ENCODE results near the gene VARS1. TPM values are rescaled to one million over a fixed set of nuclear protein-coding genes. Genes with fewer than 3 reads are reported as not detected.

Gene VARS1
- total RNA-seq, 2 experiments from 2014 or later = 51.2 to 137 TPM

DNA sequence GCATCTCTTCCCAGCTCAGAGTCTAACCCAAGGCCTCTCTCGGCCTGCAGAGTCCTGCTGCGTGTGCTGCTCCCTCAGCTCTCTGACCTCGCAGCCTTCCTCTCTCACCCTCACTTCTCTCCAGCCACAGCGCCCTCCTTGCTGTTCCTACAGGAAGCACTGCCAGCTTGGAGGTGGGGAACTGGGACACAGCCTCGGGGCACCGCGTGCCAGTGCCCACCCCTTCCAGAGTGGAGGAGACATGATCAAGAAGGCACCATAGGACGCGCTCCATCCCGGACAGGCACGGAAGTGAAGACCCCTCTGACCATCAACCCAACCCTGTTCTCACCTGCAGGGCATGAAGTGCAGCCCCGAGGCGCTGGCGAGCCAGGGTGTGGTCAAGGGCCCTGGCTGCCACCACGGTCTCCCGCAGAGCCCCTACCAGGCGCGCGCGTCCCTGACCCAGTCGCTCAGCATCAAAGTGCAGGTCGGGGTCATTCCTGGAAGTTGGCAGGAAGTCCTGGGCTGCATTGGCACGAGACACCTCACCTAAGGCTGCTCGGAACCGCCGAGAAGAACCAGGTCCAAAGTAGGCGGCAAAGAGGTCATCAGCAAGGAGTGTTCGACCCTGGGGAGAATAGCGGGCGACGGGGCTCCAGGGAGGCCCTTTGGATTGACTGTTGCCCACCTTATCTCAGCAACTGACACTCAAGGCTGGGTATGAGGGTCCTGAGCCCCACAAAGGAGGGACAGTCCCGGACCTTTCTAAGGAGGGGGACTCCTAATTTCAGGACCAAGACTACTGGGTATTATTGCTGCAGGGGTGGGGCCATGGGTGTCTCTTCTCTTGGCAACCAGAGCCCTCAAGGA is 19.7 kb downstream of the VARS1 start:
- ChIA-PET CTCF (ENCODE audit: unreplicated experiment) (no interaction called here), POLR2A (no interaction called here)
- H3K9me3 ChIP-seq (ENCODE audit: low read length) = no peaks in the 10 kb centered on the region
- H4K20me1 ChIP-seq (ENCODE audit: insufficient read depth, low read length) = no peaks in the 10 kb centered on the region; the same call in 1 of the 2 replicates
- H3K36me3 ChIP-seq (ENCODE audit: insufficient read depth, low read length) = peaks cover 33% of the 10 kb centered on the region
- no TSS peak for BruUV-seq (replicated peaks)
- H2AFZ ChIP-seq (ENCODE audit: low read length) = no peak overlapping the region
- no peaks in the 10 kb centered on the region for H3K9me2 ChIP-seq (ENCODE audit: insufficient read depth, low read length)
- intact Hi-C loops (cut with micrococcal nuclease; ENCODE audit: unreplicated experiment) = no loop called here
- H3K27ac ChIP-seq (ENCODE audit: low read depth, low read length, poor library complexity, severe bottlenecking) = no peak overlapping the region
- DNase-seq (ENCODE audit: low spot score) = no peak
- TF ChIP-seq, protein P1, sequence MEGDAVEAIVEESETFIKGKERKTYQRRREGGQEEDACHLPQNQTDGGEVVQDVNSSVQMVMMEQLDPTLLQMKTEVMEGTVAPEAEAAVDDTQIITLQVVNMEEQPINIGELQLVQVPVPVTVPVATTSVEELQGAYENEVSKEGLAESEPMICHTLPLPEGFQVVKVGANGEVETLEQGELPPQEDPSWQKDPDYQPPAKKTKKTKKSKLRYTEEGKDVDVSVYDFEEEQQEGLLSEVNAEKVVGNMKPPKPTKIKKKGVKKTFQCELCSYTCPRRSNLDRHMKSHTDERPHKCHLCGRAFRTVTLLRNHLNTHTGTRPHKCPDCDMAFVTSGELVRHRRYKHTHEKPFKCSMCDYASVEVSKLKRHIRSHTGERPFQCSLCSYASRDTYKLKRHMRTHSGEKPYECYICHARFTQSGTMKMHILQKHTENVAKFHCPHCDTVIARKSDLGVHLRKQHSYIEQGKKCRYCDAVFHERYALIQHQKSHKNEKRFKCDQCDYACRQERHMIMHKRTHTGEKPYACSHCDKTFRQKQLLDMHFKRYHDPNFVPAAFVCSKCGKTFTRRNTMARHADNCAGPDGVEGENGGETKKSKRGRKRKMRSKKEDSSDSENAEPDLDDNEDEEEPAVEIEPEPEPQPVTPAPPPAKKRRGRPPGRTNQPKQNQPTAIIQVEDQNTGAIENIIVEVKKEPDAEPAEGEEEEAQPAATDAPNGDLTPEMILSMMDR (conservative IDR thresholded peaks at IDR 0.05; ENCODE audit: low read length) = no peak
- TF ChIP-seq EZH2phosphoT487 (IDR thresholded peaks at IDR 0.05; ENCODE audit: borderline replicate concordance, low read depth, low read length) = no peak
- no peaks in the 10 kb centered on the region for H3K4me1 ChIP-seq (ENCODE audit: insufficient read depth, low read length, poor library complexity, severe bottlenecking)
- no peaks in the 10 kb centered on the region for H3K79me2 ChIP-seq (ENCODE audit: insufficient read depth, low read depth, low read length)
- H3K4me2 ChIP-seq (ENCODE audit: low read length) = no peak overlapping the region
- no peak overlapping the region for H3K4me3 ChIP-seq (ENCODE audit: low read depth, low read length, poor library complexity, severe bottlenecking)

DNA sequence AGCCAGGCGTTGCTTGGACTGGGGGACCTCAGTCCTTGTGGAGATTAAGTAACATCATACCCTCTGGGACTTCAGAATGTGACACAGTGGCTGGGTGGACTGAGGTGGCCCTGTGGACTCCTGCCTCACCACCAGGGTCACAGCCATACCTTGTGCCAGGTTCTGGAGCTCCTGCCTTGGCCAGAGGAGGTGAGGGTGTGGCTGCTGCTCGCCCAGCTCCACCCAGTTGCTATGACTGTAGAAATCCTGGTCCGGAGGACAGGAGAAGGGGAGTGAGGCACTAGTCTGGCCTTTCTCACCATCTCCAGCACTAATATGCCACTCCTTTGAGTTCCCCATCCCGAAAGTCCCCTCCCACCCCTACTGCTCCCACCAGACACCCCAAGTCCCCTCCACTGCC is 20.4 kb downstream of the VARS1 start:
- Histone ChIP-seq H2AFZ (ENCODE audit: low read length) (no peak overlapping the region), H3K4me1 (ENCODE audit: insufficient read depth, low read length, poor library complexity, severe bottlenecking) (no peaks in the 10 kb centered on the region), H4K20me1 (ENCODE audit: insufficient read depth, low read length) (no peaks in the 10 kb centered on the region; the same call in 1 of the 2 replicates), H3K9me3 (ENCODE audit: low read length) (no peaks in the 10 kb centered on the region), H3K9me2 (ENCODE audit: insufficient read depth, low read length) (no peaks in the 10 kb centered on the region), H3K27ac (ENCODE audit: low read depth, low read length, poor library complexity, severe bottlenecking) (no peak overlapping the region), H3K4me2 (ENCODE audit: low read length) (no peak overlapping the region), H3K36me3 (ENCODE audit: insufficient read depth, low read length) (peaks cover 26% of the 10 kb centered on the region), H3K4me3 (ENCODE audit: low read depth, low read length, poor library complexity, severe bottlenecking) (no peak overlapping the region), H3K79me2 (ENCODE audit: insufficient read depth, low read depth, low read length) (no peaks in the 10 kb centered on the region)
- intact Hi-C loops (cut with micrococcal nuclease; ENCODE audit: unreplicated experiment) = no loop called here
- POLR2A ChIA-PET = interaction anchor here (0.6 to 0.8 kb wide), 2 partner anchors 36 to 93 kb away, joined by 3 read pairs; no protein-coding TSS in a partner anchor
- no TSS peak for BruUV-seq (replicated peaks)
- CTCF ChIA-PET (ENCODE audit: unreplicated experiment) = no interaction called here
- no peak for TF ChIP-seq EZH2phosphoT487 (IDR thresholded peaks at IDR 0.05; ENCODE audit: borderline replicate concordance, low read depth, low read length)
- TF ChIP-seq, protein P1 (conservative IDR thresholded peaks at IDR 0.05; ENCODE audit: low read length) = no peak
- no peak for DNase-seq (ENCODE audit: low spot score)

DNA sequence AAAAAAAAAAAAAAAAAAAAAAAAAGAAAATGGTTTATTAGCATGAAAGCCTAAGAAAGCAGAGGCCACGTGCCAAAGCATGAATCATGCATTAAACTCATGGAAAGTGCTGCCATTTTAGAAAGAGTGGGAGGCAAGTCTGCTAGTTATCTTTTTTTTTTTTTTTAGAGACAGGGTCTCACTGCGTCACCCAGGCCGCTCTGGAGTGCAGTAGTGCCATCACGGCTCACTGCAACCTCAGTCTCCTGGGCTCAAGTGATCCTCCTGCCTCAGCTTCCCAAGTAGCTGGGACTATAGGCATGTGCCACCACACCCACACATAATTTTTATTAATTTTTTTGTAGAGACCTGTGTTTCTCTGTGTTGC is 23.6 kb downstream of the VARS1 start:
- BruUV-seq (replicated peaks) = no TSS peak
- ChIA-PET CTCF (ENCODE audit: unreplicated experiment) (no interaction called here), POLR2A (interaction anchor here (0.6 kb wide), 1 partner anchor 70 kb away, joined by 3 read pairs; no protein-coding TSS in a partner anchor)
- H3K79me2 ChIP-seq (ENCODE audit: insufficient read depth, low read depth, low read length) = no peaks in the 10 kb centered on the region
- H3K27ac ChIP-seq (ENCODE audit: low read depth, low read length, poor library complexity, severe bottlenecking) = no peak overlapping the region
- peaks cover 4% of the 10 kb centered on the region; the same call in 1 of the 2 replicates for H3K36me3 ChIP-seq (ENCODE audit: insufficient read depth, low read length)
- H2AFZ ChIP-seq (ENCODE audit: low read length) = no peak overlapping the region
- no peak for TF ChIP-seq EZH2phosphoT487 (IDR thresholded peaks at IDR 0.05; ENCODE audit: borderline replicate concordance, low read depth, low read length)
- TF ChIP-seq, protein P1 (conservative IDR thresholded peaks at IDR 0.05; ENCODE audit: low read length) = no peak
- DNase-seq (ENCODE audit: low spot score) = no peak
- H3K4me1 ChIP-seq (ENCODE audit: insufficient read depth, low read length, poor library complexity, severe bottlenecking) = no peaks in the 10 kb centered on the region
- H3K9me2 ChIP-seq (ENCODE audit: insufficient read depth, low read length) = no peaks in the 10 kb centered on the region
- no peaks in the 10 kb centered on the region for H3K9me3 ChIP-seq (ENCODE audit: low read length)
- H3K4me2 ChIP-seq (ENCODE audit: low read length) = no peak overlapping the region
- H3K4me3 ChIP-seq (ENCODE audit: low read depth, low read length, poor library complexity, severe bottlenecking) = no peak overlapping the region
- intact Hi-C loops (cut with micrococcal nuclease; ENCODE audit: unreplicated experiment) = loop anchor here (2.0 kb wide), 1 partner anchor 59 kb away; no protein-coding TSS in a partner anchor
- H4K20me1 ChIP-seq (ENCODE audit: insufficient read depth, low read length) = no peaks in the 10 kb centered on the region; the same call in 1 of the 2 replicates

Data from OCI-LY7 (cell line).